OCI-LY7 (cell line): Measurements from ENCODE around the gene ATP6V0E1. TPM values are rescaled to one million over a fixed set of nuclear protein-coding genes. Genes with fewer than 3 reads are reported as not detected.

ENCODE experiments used
- BruUV-seq: library from RNA; stranded (reverse); fragments of 400-500 nt; replicated peaks from 2 replicates; lab custom pipeline; 2021; lab: Mats Ljungman, UMichigan
- CTCF ChIA-PET: fragments of 300-600 bp; sonication (Branson Sonifier 250); formaldehyde crosslinking; loops from one replicate; lab custom pipeline; 2022; ENCODE audit warnings: antibody characterized with exemption; ENCODE audit not compliant: unreplicated experiment; lab: Charles Lee
- POLR2A ChIA-PET: fragments of 300-600 bp; sonication (Branson Sonifier 250); formaldehyde crosslinking; loops from one replicate; lab custom pipeline; 2022; ENCODE audit warnings: antibody characterized with exemption; lab: Charles Lee
- DNase-seq: peaks from one replicate; pipeline ENCODE4 v3.0.0-alpha.2; 2015; ENCODE audit warnings: low spot score
- H2AFZ ChIP-seq: fragments of 200-600 bp; sonication (generic), shearing (Covaris generic); 2 replicates; pipeline ENCODE4 v1.6.1; 2014; ENCODE audit warnings: mild to moderate bottlenecking, antibody characterized with exemption, low read length, moderate library complexity
- H3K27ac ChIP-seq: fragments of 200-600 bp; sonication (generic); 2 replicates; pipeline ENCODE4 v1.5.1; 2014; ENCODE audit warnings: mixed run types, low read depth, mild to moderate bottlenecking, moderate library complexity, low read length, inconsistent platforms; ENCODE audit not compliant: poor library complexity, severe bottlenecking
- H3K36me3 ChIP-seq: fragments of 200-600 bp; sonication (generic); 2 replicates; pipeline ENCODE4 v1.6.1; 2014; ENCODE audit warnings: mild to moderate bottlenecking, antibody characterized with exemption, low read length, moderate library complexity, mixed read lengths; ENCODE audit not compliant: insufficient read depth
- H3K4me1 ChIP-seq: fragments of 200-600 bp; sonication (generic); 2 replicates; pipeline ENCODE4 v1.5.1; 2014; ENCODE audit warnings: mild to moderate bottlenecking, low read length; ENCODE audit not compliant: insufficient read depth, poor library complexity, severe bottlenecking
- H3K4me2 ChIP-seq: fragments of 200-600 bp; sonication (generic); 2 replicates; pipeline ENCODE4 v1.6.1; 2014; ENCODE audit warnings: mild to moderate bottlenecking, low read length
- H3K4me3 ChIP-seq: fragments of 200-600 bp; sonication (generic); 2 replicates; pipeline ENCODE4 v1.5.1; 2014; ENCODE audit warnings: mild to moderate bottlenecking, low read depth, low read length; ENCODE audit not compliant: poor library complexity, severe bottlenecking
- H3K79me2 ChIP-seq: fragments of 200-600 bp; sonication (generic); 2 replicates; pipeline ENCODE4 v1.6.1; 2016; ENCODE audit warnings: low read depth, mild to moderate bottlenecking, low read length, moderate library complexity, mixed read lengths; ENCODE audit not compliant: insufficient read depth
- H3K9me2 ChIP-seq: fragments of 200-600 bp; sonication (generic); 2 replicates; pipeline ENCODE4 v1.6.1; 2016; ENCODE audit warnings: mild to moderate bottlenecking, low read length, mixed read lengths; ENCODE audit not compliant: insufficient read depth
- H3K9me3 ChIP-seq: fragments of 200-600 bp; sonication (generic); 2 replicates; pipeline ENCODE4 v1.6.1; 2014; ENCODE audit warnings: mild to moderate bottlenecking, mixed run types, low read length, mixed read lengths
- H4K20me1 ChIP-seq: fragments of 200-600 bp; sonication (generic); 2 replicates; pipeline ENCODE4 v1.6.1; 2014; ENCODE audit warnings: mild to moderate bottlenecking, antibody characterized with exemption, low read length, moderate library complexity, mixed read lengths; ENCODE audit not compliant: insufficient read depth
- EZH2phosphoT487 ChIP-seq: fragments of 200-600 bp; sonication (generic); IDR thresholded peaks from 2 replicates; pipeline ENCODE4 v1.6.1; 2018; ENCODE audit warnings: low read depth, borderline replicate concordance, mild to moderate bottlenecking, mixed run types, antibody characterized with exemption, low read length, moderate library complexity, mixed read lengths
- intact Hi-C: fragments of 100-400 bp; cut with micrococcal nuclease; formaldehyde crosslinking; loops from one replicate; pipeline ENCODE4 v1.10.0; 2022; ENCODE audit not compliant: unreplicated experiment
- total RNA-seq, 2 experiments: library from RNA; depleted of rRNA in 1 of 2; stranded (reverse); fragments of >200 nt in 1 of 2; shearing (Covaris generic) in 1 of 2; gene quantifications; 2 replicates each; pipeline ENCODE4 v1.2.3, GENCODE V29; 2014 to 2022
- TF ChIP-seq, protein P1 (sequence below): fragments of 200-600 bp; sonication (generic); conservative IDR thresholded peaks from 2 replicates; pipeline ENCODE4 v1.5.1; 2014; ENCODE audit warnings: mild to moderate bottlenecking, antibody characterized with exemption, low read length, moderate library complexity, mixed read lengths

The ATP6V0E1 gene
- total RNA-seq, 2 experiments from 2014 or later, result 39.9 to 59.4 TPM

- H3K36me3 ChIP-seq, result peaks cover 33% of the 10 kb centered on the region
- H3K79me2 ChIP-seq, result no peaks in the 10 kb centered on the region
- H4K20me1 ChIP-seq, result no peaks in the 10 kb centered on the region
- H3K27ac ChIP-seq, result no peak overlapping the region
- POLR2A ChIA-PET, result interaction anchor here (0.6 kb wide), 1 partner anchor 278 kb away, joined by 3 read pairs; no protein-coding TSS in a partner anchor
- H3K9me3 ChIP-seq, result no peaks in the 10 kb centered on the region
- H3K9me2 ChIP-seq, result no peaks in the 10 kb centered on the region
- TF ChIP-seq EZH2phosphoT487, result no peak
- TF ChIP-seq, protein P1, sequence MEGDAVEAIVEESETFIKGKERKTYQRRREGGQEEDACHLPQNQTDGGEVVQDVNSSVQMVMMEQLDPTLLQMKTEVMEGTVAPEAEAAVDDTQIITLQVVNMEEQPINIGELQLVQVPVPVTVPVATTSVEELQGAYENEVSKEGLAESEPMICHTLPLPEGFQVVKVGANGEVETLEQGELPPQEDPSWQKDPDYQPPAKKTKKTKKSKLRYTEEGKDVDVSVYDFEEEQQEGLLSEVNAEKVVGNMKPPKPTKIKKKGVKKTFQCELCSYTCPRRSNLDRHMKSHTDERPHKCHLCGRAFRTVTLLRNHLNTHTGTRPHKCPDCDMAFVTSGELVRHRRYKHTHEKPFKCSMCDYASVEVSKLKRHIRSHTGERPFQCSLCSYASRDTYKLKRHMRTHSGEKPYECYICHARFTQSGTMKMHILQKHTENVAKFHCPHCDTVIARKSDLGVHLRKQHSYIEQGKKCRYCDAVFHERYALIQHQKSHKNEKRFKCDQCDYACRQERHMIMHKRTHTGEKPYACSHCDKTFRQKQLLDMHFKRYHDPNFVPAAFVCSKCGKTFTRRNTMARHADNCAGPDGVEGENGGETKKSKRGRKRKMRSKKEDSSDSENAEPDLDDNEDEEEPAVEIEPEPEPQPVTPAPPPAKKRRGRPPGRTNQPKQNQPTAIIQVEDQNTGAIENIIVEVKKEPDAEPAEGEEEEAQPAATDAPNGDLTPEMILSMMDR, result no peak
- CTCF ChIA-PET, result no interaction called here
- H3K4me2 ChIP-seq, result no peak overlapping the region
- H2AFZ ChIP-seq, result no peak overlapping the region
- BruUV-seq, result no TSS peak
- intact Hi-C loops, result loop anchor here (10.0 kb wide), 1 partner anchor 476 kb away; no protein-coding TSS in a partner anchor
- DNase-seq, result no peak
- H3K4me3 ChIP-seq, result no peak overlapping the region
- no peaks in the 10 kb centered on the region for H3K4me1 ChIP-seq
These were observed 33.2 kb upstream of the ATP6V0E1 start for GRCh38 chr5:172950176-172950965.

- no peak overlapping the region for H3K4me2 ChIP-seq
- no peak for DNase-seq
- ChIA-PET POLR2A (no interaction called here), CTCF (no interaction called here)
- H3K79me2 ChIP-seq, result no peaks in the 10 kb centered on the region
- no peaks in the 10 kb centered on the region for H4K20me1 ChIP-seq
- no TSS peak for BruUV-seq
- no peak overlapping the region for H2AFZ ChIP-seq
- peaks cover 28% of the 10 kb centered on the region for H3K36me3 ChIP-seq
- TF ChIP-seq EZH2phosphoT487, result no peak
- TF ChIP-seq, protein P1, result no peak
- no peak overlapping the region for H3K4me3 ChIP-seq
- intact Hi-C loops, result loop anchor here (10.0 kb wide), 1 partner anchor 477 kb away; no protein-coding TSS in a partner anchor
- H3K27ac ChIP-seq, result no peak overlapping the region
- no peaks in the 10 kb centered on the region for H3K9me3 ChIP-seq
- H3K4me1 ChIP-seq, result no peaks in the 10 kb centered on the region
- H3K9me2 ChIP-seq, result no peaks in the 10 kb centered on the region
These were observed 32.1 kb upstream of the ATP6V0E1 start for GRCh38 chr5:172951371-172952033.
